Mesenchymal stem cell (in vitro differentiated cells and primary cell): ENCODE data around the gene SDK2.

Experiments
- DNase-seq: peaks from one replicate; pipeline ENCODE4 v3.0.0-alpha.2; 2013
- H2AFZ ChIP-seq: one replicate; pipeline ENCODE4 v1.6.1; 2013; ENCODE audit warnings: low read depth, mild to moderate bottlenecking, control low read depth, inconsistent platforms, low read length, moderate library complexity
- H2AK5ac ChIP-seq: 2 replicates; pipeline ENCODE4 v1.6.1; 2013; ENCODE audit warnings: low read length, moderate library complexity, mild to moderate bottlenecking, inconsistent platforms; ENCODE audit not compliant: severe bottlenecking
- H2BK120ac ChIP-seq: one replicate; pipeline ENCODE4 v1.6.1; 2013; ENCODE audit warnings: low read depth, mild to moderate bottlenecking, inconsistent platforms, low read length, moderate library complexity
- H2BK12ac ChIP-seq, 2 experiments: one replicate each; pipeline ENCODE4 v1.6.1; 2013; ENCODE audit warnings: inconsistent platforms in 2 of 2, low read length in 2 of 2, mild to moderate bottlenecking in 2 of 2, moderate library complexity in 2 of 2, control low read depth in 1 of 2
- H2BK15ac ChIP-seq: one replicate; pipeline ENCODE4 v1.6.1; 2013; ENCODE audit warnings: mild to moderate bottlenecking, low read depth, inconsistent platforms; ENCODE audit not compliant: poor library complexity, severe bottlenecking
- H2BK5ac ChIP-seq: 2 replicates; pipeline ENCODE4 v1.6.1; 2013; ENCODE audit warnings: low read depth, mild to moderate bottlenecking, low read length, control low read depth, inconsistent platforms; ENCODE audit not compliant: poor library complexity, severe bottlenecking
- H3K14ac ChIP-seq, 2 experiments: one replicate each; pipeline ENCODE4 v1.6.1; 2013; ENCODE audit warnings: inconsistent platforms in 2 of 2, low read length in 2 of 2, control low read depth in 1 of 2, mild to moderate bottlenecking in 1 of 2, moderate library complexity in 1 of 2
- H3K18ac ChIP-seq, 2 experiments: one replicate each; pipeline ENCODE4 v1.6.1; 2013; ENCODE audit warnings: inconsistent platforms in 2 of 2, low read length in 2 of 2, control low read depth in 1 of 2, low read depth in 1 of 2, mild to moderate bottlenecking in 1 of 2
- H3K23ac ChIP-seq, 2 experiments: one replicate each; pipeline ENCODE4 v1.6.1; 2013; ENCODE audit warnings: inconsistent platforms in 2 of 2, low read length in 2 of 2, mild to moderate bottlenecking in 2 of 2, moderate library complexity in 2 of 2, control low read depth in 1 of 2
- H3K27ac ChIP-seq: 2 replicates; pipeline ENCODE4 v1.5.1; 2013; ENCODE audit warnings: mild to moderate bottlenecking, moderate library complexity, low read length, control low read depth, inconsistent platforms; ENCODE audit not compliant: poor library complexity, severe bottlenecking
- H3K27me3 ChIP-seq, 2 experiments: 2 replicates each; pipeline versions ENCODE4 v1.6.1 to v1.7.0; 2013; ENCODE audit warnings: low read length in 2 of 2, mild to moderate bottlenecking in 2 of 2, moderate library complexity in 2 of 2, control low read depth in 1 of 2, inconsistent platforms in 1 of 2; ENCODE audit not compliant: control insufficient read depth in 1 of 2, insufficient read depth in 1 of 2
- H3K36me3 ChIP-seq, 2 experiments: 2 replicates each; pipeline versions ENCODE4 v1.6.1 to v1.7.0; 2013; ENCODE audit warnings: low read length in 2 of 2, control low read depth in 1 of 2, inconsistent platforms in 1 of 2, low read depth in 1 of 2, mild to moderate bottlenecking in 1 of 2; ENCODE audit not compliant: insufficient read depth in 2 of 2, control insufficient read depth in 1 of 2
- H3K4ac ChIP-seq, 2 experiments: one replicate each; pipeline ENCODE4 v1.6.1; 2013; ENCODE audit warnings: inconsistent platforms in 2 of 2, low read length in 2 of 2, mild to moderate bottlenecking in 2 of 2, moderate library complexity in 2 of 2, control low read depth in 1 of 2, low read depth in 1 of 2
- H3K4me1 ChIP-seq: 2 replicates; pipeline ENCODE4 v1.6.1; 2013; ENCODE audit warnings: low read depth, low read length, control low read depth; ENCODE audit not compliant: control insufficient read depth, insufficient read depth
- H3K4me2 ChIP-seq: 2 replicates; pipeline ENCODE4 v1.6.1; 2013; ENCODE audit warnings: low read length, mild to moderate bottlenecking, inconsistent platforms; ENCODE audit not compliant: poor library complexity, severe bottlenecking
- H3K4me3 ChIP-seq, 2 experiments: 2 replicates each; pipeline versions ENCODE4 v1.5.1 to v1.7.0; 2013; ENCODE audit warnings: low read length in 2 of 2, mild to moderate bottlenecking in 2 of 2, control low read depth in 1 of 2, low read depth in 1 of 2; ENCODE audit not compliant: insufficient read depth in 1 of 2
- H3K79me1 ChIP-seq: replicated peaks from 2 replicates; pipeline ENCODE4 v1.6.1; 2013; ENCODE audit warnings: mild to moderate bottlenecking, control low read depth, low read length, inconsistent platforms; ENCODE audit not compliant: poor library complexity, severe bottlenecking
- H3K9ac ChIP-seq: 2 replicates; pipeline ENCODE4 v1.7.0; 2013; ENCODE audit warnings: mild to moderate bottlenecking, low read length, moderate library complexity
- H3K9me3 ChIP-seq: 2 replicates; pipeline ENCODE4 v1.7.0; 2013; ENCODE audit warnings: mild to moderate bottlenecking, low read length; ENCODE audit not compliant: control insufficient read depth
- H4K8ac ChIP-seq: one replicate; pipeline ENCODE4 v1.6.1; 2013; ENCODE audit warnings: inconsistent platforms, mild to moderate bottlenecking, low read length, moderate library complexity
- H4K91ac ChIP-seq: one replicate; pipeline ENCODE4 v1.6.1; 2013; ENCODE audit warnings: mild to moderate bottlenecking, low read length, inconsistent platforms
- WGBS: methylation state at CpG from one replicate; pipeline ENCODE4 v1.1.7; 2013; ENCODE audit warnings: mixed read lengths; 5-methylcytosine and 5-hydroxymethylcytosine counted together

The SDK2 gene

DNA sequence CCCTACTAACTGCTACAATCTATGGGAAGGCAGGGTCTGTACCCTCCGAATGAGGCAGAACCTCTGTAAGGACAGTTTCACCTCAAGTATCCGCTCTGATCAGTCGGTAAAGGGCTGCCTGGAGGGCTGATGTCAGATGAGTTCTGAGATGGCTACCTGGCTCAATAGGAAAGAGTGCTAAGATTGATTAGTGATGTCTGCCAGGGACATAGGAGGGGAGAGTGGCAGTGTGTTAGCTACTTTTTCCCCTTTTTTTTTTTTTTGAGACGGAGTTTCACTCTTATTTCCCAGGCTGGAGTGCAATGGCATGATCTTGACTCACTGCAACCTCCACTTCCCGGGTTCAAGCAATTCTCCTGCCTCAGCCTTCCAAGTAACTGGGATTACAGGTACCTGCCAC is 293.4 kb downstream of the SDK2 start:
- no peak overlapping the region for H4K91ac ChIP-seq
- H2BK15ac ChIP-seq: no peak overlapping the region
- H3K4ac ChIP-seq: no peak overlapping the region
- H2BK120ac ChIP-seq: no peak overlapping the region
- H2BK12ac ChIP-seq: no peak overlapping the region
- no peaks in the 10 kb centered on the region for H3K79me1 ChIP-seq
- H4K8ac ChIP-seq: no peak overlapping the region
- H3K9ac ChIP-seq: no peak overlapping the region
- H3K4me3 ChIP-seq: no peak overlapping the region
- WGBS: 98% methylated on average over 5 of the region's 5 CpGs
- DNase-seq: no peak
- no peak overlapping the region for H3K4me2 ChIP-seq
- H3K18ac ChIP-seq: no peak overlapping the region
- H2AFZ ChIP-seq: no peak overlapping the region
- no peak overlapping the region for H3K14ac ChIP-seq
- no peak overlapping the region for H3K27ac ChIP-seq
- H2AK5ac ChIP-seq: no peak overlapping the region
- no peak overlapping the region for H3K23ac ChIP-seq
- no peaks in the 10 kb centered on the region for H3K36me3 ChIP-seq
- H2BK5ac ChIP-seq: no peak overlapping the region
- no peaks in the 10 kb centered on the region for H3K9me3 ChIP-seq
- peaks cover 0 to 2% of the 10 kb centered on the region in 2 experiments for H3K27me3 ChIP-seq
- peaks cover 9% of the 10 kb centered on the region for H3K4me1 ChIP-seq

- no peak for DNase-seq
Measured at GRCh38 chr17:73349647-73350046, 294.6 kb downstream of the SDK2 start.

GRCh38 chr17:73349138-73349537 is 295.1 kb downstream of the SDK2 start:
- Histone ChIP-seq H4K8ac (peak overlapping the region; percentile 15), H3K9ac (no peak overlapping the region), H3K79me1 (no peaks in the 10 kb centered on the region), H3K4me2 (no peak overlapping the region), H3K4me1 (peaks cover 13% of the 10 kb centered on the region), H3K9me3 (no peaks in the 10 kb centered on the region), H2BK5ac (no peak overlapping the region), H4K91ac (peak overlapping the region; percentile 35), H3K4ac (no peak overlapping the region), H3K27me3 (peaks cover 0 to 2% of the 10 kb centered on the region in 2 experiments), H3K27ac (no peak overlapping the region), H3K4me3 (no peak overlapping the region), H2AFZ (no peak overlapping the region), H3K23ac (no peak overlapping the region), H2AK5ac (no peak overlapping the region), H2BK120ac (no peak overlapping the region), H3K18ac (no peak overlapping the region), H3K14ac (peak overlapping the region in 1 of 2 experiments; percentile 57), H2BK12ac (peak overlapping the region in 1 of 2 experiments; percentile 33), H3K36me3 (no peaks in the 10 kb centered on the region), H2BK15ac (no peak overlapping the region)
- no peak for DNase-seq
- WGBS: 76% methylated on average over 6 of the region's 6 CpGs

More at GRCh38 chr17:73349647-73350046, 294.6 kb downstream of the SDK2 start:
- no peak overlapping the region for H3K23ac ChIP-seq
- H3K36me3 ChIP-seq: no peaks in the 10 kb centered on the region
- no peak overlapping the region for H2AK5ac ChIP-seq
- no peak overlapping the region for H2BK120ac ChIP-seq
- H3K27me3 ChIP-seq: peaks cover 0 to 2% of the 10 kb centered on the region in 2 experiments
- H2AFZ ChIP-seq: no peak overlapping the region
- H3K14ac ChIP-seq: no peak overlapping the region
- no peak overlapping the region for H3K18ac ChIP-seq
- H3K9ac ChIP-seq: no peak overlapping the region
- no peak overlapping the region for H3K4me2 ChIP-seq
- H3K4me3 ChIP-seq: no peak overlapping the region
- no peaks in the 10 kb centered on the region for H3K79me1 ChIP-seq
- H4K8ac ChIP-seq: no peak overlapping the region
- no peak overlapping the region for H4K91ac ChIP-seq
- no peak overlapping the region for H2BK12ac ChIP-seq
- no peak overlapping the region for H3K4ac ChIP-seq
- peaks cover 9% of the 10 kb centered on the region for H3K4me1 ChIP-seq
- no peak overlapping the region for H2BK5ac ChIP-seq
- H3K27ac ChIP-seq: no peak overlapping the region
- 97% methylated on average over 9 of the region's 9 CpGs for WGBS
- H3K9me3 ChIP-seq: no peaks in the 10 kb centered on the region
- no peak overlapping the region for H2BK15ac ChIP-seq

- Histone ChIP-seq H2AFZ (no peak overlapping the region), H3K4ac (no peak overlapping the region)
Measured at GRCh38 chr17:73348829-73349095, 295.5 kb downstream of the SDK2 start.

More at GRCh38 chr17:73348829-73349095, 295.5 kb downstream of the SDK2 start:
- H3K4me1 ChIP-seq: peaks cover 17% of the 10 kb centered on the region
- no peak overlapping the region for H3K9ac ChIP-seq
- H3K79me1 ChIP-seq: no peaks in the 10 kb centered on the region
- H3K27me3 ChIP-seq: peaks cover 0 to 2% of the 10 kb centered on the region in 2 experiments
- no peak overlapping the region for H2BK5ac ChIP-seq
- no peak overlapping the region for H3K4me2 ChIP-seq
- DNase-seq: no peak
- no peak overlapping the region for H2BK15ac ChIP-seq
- H4K8ac ChIP-seq: peak overlapping the region; percentile 15
- no peak overlapping the region for H3K23ac ChIP-seq
- no peaks in the 10 kb centered on the region for H3K9me3 ChIP-seq
- no peak overlapping the region for H2BK12ac ChIP-seq
- H2AK5ac ChIP-seq: no peak overlapping the region
- no peak overlapping the region for H3K4me3 ChIP-seq
- no peaks in the 10 kb centered on the region for H3K36me3 ChIP-seq
- H3K27ac ChIP-seq: no peak overlapping the region
- peak overlapping the region; percentile 35 for H4K91ac ChIP-seq
- WGBS: 62% methylated on average over 4 of the region's 4 CpGs
- H3K14ac ChIP-seq: no peak overlapping the region
- H2BK120ac ChIP-seq: no peak overlapping the region
- H3K18ac ChIP-seq: no peak overlapping the region
